Left hindlimb (tissue), 1 donor: ENCODE data around the gene MGAT5B.

ENCODE experiments used
- DNase-seq: peaks from one replicate; pipeline ENCODE4 v3.0.0-alpha.2; 2018

Gene MGAT5B

DNA sequence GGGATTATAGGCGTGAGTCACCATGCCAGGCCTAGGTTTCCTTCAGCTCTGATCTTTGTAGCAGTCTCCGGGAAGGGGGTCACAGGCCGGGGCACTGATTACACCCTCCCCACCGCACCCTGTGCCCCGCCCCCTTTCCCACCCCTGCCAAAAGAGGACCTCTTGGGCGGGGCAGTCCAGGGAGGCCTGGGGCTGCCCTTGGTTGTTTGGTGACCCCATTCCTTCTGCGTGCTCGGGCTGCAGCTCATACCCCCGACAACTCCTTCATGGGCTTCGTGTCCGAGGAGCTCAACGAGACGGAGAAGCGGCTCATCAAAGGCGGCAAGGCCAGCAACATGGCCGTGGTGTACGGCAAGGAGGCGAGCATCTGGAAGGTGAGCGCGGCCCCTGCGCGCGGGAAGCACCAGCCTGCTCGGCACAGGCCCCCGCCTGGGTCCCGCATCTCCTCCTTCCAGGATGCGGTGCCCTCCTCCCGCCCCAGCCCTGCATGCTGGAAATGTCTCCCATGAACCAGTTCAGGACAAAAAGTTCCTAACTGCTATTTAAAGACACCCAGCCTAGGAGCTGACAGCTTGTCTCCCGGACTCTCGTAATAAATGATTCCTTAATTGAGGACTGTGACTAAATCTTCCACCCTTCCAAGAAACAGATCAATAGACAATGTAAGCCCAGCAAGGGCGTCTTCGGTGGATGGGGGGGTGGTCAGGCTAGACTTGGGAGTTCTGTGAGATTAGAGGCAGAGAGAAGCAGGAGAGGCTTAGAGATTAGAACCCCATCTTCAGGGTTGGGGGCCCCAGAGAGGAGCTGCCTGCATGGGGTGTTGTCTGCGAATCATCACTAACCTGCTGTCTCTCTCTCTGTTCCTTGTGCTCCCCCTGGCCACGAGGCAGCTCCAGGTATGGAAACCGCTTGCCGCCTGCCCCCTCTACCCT, 64.5 kb downstream of the MGAT5B start:
- no peak for DNase-seq

DNA sequence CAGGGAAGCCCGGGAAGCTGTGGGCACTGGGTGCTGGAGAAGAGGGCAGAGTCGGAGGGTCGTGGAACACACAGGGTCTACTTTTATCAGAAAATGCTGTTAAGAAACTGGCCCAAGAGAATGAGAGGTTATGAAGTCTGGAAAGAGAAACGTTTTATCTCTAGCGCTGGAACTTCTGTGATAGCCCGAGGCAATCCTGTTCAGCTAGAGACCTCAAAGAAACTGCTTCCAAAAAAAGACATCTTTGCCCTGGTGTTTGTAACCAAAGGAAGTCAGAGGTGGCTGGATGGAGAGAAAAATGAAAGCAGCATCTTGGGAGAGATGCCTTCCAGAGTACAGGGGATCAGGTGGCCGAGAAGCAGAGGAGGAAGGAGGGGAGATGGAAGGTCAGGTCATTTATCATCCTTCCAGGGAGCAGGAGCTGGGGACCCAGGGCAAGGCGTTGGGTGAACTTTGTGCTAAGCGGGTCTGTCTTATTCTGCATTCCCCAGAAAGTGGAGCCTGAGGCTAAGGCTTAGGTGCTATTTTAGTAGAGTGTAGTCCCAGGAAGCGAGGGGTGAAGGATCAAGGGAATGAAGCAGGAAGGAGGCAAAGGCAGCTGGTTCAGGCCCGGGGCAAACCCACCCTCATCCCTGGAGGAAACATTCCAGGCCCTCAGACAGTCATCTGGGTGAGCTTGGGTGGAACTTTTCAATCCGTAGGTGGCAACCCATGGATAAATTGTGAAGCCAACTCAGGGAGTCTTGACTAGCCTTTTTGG, 66.5 kb downstream of the MGAT5B start:
- no peak for DNase-seq

DNA sequence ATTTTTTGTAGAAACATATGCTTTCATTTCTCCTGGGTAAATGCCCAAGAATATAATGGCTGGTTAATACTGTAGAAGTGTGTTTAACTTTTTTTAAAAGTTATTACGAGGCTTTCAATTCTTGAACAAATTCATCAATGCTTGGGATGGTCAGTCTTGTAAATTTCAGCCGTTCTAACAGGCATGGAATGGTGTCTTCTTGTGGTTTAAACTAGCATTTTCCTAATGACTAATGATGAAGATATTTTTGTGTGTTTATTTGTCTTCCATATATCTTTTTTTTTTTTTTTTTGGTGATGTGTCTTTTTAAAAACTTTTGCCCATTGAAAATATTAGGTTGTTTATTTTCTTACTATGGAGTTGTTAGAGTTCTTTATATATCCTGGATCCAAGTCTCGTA, 67.1 kb downstream of the MGAT5B start:
- DNase-seq, result no peak

DNA sequence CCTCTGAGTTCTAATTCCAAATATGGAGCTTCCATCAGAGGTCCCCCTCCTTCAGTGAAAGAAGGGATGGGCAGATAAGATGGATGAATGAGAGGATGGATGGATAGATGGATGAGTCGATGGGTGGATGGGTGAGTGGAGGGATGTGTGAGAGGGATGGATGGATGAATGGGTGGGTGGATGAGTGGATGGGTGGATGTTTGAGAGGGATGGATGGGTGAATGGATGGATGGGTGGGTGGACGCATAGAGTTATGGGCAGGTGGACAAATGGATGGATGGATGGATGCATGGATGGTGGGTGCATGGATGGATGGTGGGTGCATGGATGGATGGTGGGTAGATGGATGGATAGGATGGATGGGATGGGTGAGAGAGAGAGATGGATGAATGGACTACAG, 69.0 kb downstream of the MGAT5B start:
- DNase-seq, result no peak

DNA sequence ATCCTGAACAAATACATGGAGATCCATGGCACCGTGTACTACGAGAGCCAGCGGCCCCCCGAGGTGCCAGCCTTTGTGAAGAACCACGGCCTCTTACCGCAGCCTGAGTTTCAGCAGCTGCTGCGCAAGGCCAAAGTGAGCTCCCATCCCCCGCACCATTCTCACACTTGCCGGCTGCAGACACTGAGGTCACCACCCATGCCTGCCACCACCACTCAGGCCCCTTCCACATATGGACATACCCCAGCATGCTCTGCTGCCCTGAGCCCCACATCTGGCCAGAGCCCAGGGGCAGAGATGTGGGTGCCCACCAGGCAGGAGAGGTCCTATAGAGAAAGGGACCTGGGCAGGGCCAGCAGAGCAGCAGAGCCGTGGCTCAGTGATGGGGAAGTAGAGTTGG, 69.8 kb downstream of the MGAT5B start:
- no peak for DNase-seq

DNA sequence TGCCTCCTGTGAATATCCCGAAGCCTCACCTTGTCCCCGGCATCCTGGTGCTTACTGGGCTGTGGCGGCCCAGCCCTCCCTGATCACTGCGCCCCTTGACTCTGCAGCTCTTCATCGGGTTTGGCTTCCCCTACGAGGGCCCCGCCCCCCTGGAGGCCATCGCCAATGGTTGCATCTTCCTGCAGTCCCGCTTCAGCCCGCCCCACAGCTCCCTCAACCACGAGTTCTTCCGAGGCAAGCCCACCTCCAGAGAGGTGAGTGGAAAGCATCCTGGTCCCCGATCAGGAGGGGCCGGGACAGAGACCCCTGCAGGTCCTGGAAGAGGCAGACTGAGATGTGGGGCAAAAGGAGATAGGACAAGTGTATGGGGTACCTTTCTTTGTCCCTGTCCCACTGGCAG, 72.1 kb downstream of the MGAT5B start:
- no peak for DNase-seq

DNA sequence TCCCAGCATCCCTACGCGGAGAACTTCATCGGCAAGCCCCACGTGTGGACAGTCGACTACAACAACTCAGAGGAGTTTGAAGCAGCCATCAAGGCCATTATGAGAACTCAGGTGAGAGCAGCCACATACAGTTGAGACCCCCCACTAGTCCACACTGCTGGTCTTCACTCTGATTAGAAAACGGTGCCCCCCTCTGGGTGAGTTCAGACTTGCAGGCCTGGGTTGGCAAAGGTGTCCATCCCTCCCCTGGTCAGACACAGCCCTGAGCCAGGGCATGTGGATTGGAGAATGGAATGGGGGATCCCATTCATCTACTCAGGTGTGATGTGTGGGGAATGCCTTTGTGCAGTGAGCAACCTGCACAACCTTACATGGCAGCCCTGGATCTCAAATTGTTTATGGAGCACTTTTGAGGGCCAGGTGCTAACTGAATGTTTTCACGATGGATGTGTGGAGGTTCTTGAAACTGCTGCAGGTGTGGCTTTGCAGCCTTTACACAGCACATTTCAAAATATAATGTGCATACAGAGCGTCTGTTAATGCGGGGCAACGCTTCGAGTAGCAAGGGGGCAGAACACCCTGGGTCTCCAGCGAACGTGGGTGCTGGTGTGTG, 72.6 kb downstream of the MGAT5B start:
- DNase-seq, result no peak

DNA sequence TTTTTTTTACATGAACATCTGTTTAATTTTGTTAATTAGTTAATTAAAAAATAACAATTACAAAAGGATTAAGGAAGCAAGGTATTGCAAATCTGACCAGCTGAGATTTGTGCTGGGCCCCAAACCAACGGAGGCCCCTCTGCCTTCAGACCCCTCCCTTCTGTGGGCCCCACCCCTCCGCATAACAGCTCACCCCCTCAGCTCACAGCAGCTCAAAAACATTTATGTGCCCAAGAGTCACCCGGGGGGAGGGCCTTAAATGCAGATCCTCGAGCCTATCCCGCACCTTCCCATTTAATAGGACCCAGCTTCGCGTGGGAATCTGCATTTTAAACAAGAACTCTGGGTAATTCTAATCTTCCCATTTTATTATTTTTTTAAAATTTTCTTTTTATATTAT, 75.0 kb downstream of the MGAT5B start:
- no peak for DNase-seq

DNA sequence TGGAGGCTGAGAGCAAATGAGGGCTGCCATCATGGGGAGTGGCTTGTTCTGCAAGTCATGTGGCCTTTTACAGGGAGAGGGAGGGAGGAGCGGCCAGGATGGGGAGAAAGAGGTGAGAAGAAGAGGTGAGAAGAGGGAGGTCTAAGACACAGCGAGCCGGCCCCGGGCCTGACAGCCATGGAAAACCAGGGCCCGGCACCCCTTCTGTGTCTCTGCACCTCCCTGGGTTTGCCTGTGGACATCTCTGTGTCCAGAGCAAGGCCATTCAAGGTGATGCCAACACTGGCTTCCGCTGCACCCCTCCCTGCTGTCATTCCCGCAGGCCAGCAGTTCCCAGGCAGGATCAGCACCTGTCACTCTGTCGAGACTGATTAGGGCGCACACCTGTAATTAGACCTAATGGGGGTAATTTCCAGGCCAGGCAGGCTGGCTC, 75.6 kb downstream of the MGAT5B start:
- DNase-seq, result no peak

DNA sequence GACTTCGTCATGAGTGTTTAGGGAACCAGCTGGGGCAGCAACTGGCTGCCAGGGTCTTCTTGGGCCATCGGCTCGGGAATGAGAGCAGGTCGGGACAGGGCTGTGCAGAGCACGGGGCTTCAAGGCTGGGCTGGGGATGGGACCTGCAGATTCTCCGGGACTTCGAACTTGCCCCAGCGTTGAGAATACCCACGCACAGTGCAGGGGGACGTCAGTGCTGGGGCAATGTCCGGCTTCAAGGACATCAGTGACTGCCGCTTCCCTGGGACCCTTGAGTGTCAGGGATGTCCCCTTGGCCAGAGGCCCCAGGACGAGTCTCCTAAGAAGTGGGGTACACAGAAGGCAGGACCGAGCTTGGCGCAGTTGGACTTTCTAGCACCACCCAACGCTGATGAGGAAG, 76.3 kb downstream of the MGAT5B start:
- no peak for DNase-seq

DNA sequence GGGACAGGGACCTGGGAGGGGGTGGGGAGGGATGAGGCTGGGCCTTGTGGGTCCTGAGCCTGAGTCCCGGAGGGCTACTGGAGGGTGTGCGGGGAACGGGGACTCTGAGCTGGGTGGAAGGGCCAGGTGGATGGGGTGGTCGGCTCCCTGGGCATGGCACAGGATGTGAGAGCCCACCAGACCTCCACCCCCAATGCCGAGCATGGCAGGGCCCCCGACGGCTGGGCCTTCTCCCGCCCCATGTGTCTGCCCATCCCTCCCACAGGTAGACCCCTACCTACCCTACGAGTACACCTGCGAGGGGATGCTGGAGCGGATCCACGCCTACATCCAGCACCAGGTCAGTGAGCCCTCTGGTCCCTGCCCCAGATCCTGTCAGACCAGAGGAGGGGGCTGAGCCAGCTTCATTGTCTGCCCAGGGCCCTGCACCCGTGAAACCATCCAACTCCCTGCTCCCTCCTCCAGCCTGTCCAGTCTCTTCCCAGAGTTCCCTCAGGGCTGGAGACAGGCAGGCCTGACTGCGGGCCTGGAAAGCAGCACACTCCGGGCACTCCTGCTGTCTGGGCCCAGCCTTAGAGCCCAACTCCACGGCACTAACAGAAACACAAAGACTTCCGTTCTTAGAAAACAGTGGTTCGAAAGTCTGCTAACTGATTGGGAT, 78.0 kb downstream of the MGAT5B start:
- DNase-seq, result no peak

DNA sequence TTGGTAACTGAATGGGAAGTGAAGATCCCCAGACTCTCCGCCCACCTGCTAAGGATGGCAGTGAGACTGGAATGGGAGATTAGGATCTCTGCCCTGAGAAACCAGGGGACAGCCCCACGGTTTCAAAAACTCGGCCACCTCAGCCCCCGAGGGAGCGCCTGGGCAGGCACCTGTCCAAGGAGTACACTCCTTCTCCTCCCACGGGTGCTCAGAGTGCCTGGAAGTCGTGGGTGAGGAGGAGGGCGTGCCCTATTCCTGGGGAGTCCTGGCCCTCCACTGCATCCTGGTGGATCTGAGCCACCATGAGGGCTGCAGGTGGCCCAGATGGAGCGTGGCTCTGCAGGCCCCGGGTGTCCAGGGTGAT, 78.5 kb downstream of the MGAT5B start:
- DNase-seq, result no peak

DNA sequence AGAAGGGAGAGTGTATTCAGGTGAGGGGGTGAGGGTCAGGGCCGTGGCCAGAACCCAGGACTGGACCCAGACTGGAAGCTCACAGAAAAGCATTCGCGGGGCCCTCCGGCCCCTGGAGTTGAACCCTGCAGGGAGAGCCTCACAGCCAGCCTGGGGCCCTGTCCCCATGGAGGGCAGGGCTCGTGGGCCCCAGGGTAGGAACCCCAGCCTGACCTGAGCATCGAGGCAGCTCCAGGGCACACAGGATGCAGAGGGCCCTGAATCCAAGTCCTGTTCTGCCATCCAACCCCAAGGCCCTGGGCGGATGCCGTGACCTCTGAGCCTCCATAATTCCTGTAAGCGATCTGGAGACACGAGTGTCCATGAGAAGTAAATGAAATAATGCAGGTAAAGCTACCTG, 79.1 kb downstream of the MGAT5B start:
- DNase-seq, result no peak

DNA sequence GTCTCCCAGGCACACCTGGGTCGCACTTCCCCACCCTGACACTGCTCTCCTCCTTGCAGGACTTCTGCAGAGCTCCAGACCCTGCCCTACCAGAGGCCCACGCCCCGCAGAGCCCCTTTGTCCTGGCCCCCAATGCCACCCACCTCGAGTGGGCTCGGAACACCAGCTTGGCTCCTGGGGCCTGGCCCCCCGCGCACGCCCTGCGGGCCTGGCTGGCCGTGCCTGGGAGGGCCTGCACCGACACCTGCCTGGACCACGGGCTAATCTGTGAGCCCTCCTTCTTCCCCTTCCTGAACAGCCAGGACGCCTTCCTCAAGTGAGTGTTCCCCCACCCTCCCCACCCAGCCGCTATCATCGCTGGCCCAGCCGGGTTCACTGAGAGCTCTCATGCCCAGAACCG, 79.6 kb downstream of the MGAT5B start:
- no peak for DNase-seq

DNA sequence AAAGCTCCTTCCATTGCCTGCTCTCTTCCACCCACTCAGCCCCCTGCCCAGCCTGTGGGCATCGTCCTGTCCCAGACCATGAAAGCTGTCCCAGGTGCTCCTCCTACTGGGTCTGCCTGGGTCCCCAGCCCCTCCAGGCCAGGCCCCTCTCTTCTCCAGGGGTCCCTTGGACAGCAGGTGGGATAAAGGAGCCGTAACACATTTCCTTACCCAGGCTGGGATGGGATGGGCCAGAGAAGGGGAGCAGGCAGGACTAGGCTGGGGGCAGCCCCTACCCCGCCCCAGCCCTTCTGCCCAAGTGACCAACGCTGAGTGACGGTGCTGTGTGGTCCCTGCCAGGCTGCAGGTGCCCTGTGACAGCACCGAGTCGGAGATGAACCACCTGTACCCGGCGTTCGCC, 80.1 kb downstream of the MGAT5B start:
- DNase-seq, result no peak

DNA sequence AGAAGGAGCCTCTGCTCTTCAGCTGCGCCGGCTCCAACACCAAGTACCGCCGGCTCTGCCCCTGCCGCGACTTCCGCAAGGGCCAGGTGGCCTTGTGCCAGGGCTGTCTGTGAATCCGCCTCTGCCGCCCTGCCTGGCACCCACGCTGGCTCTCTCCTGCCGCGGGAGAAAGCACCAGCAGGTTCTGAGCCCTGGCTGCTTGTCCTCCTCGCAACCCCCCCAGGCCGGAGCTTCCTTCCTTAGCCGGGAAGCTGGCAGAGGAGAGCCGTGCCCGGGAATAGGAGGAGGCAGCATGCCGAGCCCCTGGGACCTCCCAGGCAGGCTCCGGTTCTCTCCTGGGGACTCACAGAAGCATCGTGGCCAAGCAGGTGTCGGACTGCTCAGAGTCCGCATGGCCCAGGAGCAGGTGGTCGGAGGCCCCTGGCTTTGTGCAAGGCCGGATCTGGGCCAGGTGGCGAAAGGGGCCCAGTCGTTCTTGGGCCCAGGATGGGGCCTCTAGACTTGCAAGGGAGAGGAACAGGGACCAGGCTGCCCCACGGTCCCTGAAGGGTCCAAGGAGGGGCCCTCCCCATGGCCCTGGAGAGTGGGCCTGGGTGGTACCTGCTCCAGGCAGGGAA, 80.6 kb downstream of the MGAT5B start:
- no peak for DNase-seq

DNA sequence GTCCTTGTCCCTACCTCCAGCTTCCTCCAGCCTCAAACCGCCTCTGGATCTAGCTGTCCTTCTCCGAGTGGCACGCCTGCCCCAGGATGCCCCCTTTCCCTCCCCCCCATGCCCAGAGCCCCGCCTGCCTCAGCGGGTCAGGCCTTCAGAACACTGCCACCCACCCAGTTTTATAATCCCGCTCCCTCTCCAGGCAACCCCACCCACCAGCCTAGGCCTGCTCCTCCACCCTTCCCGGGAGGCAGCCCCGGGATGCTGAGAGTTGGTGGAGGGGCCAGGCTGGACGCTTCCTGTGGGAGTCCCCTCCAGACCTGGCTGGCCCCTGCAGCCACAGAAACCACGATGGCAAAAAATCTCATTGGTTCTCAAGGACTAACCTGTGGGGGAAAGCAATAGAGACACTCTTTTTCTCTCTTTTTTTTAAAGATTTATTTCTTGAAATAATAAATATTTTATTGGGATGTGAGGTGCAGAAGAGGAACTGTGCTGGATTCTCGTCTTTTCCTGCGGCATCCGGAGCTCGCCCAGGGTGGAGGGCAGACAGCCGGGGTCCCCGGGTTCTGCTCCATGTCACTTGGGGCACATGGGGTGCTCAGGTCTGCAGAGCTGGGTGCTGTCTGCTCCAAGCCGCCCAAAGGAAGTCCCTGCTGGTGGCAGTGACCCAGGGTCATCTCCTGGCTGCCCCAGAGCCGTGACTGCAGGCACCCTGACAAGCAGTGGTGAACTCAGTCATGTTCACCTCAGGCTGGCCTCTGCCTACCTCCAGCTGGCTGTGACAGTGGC, 81.9 kb downstream of the MGAT5B start:
- no peak for DNase-seq

DNA sequence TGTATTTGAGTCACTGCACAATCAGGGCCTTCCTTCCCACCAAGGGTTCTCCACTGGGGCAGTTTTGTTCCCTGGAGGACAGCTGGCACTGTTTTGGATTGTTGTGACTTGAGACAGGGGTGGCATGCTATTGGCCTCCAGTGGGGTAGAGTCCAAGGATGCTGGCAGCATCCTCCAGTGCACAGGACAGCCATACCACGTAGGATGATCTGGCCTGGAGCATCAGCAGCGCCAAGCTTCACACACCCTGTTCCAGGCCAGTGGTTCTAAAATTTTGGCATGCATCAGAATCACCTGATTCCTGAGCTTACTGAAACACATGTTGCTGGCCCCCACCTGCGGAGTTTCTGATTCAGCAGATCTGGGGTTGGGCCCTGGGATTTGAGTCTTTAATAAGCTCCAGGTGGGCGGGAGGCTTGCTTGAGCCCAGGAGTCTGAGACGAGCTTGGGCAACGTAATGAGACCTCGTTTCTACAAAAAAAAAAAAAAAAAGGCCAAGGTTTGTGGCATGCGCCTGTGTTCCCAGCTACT, 83.2 kb downstream of the MGAT5B start:
- DNase-seq, result no peak

DNA sequence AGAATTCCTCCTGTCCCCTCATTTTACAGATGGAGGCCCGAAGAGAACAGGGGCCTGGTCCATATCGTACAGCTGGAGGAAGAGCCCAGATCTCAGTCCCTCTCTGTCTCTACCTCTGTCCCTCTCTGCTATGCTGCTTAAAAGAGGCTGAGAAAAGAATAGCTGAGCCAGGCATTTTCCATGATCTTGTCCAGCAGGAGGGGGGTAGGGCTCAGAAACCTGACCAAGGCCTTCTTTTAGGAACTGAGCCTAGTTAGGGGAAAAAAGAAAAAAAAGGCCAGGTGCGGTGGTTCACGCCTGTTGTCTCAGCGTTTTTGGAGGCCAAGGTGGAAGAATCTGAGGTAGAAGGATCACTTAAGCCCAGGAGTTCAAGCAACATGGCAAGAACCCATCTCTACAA, 84.2 kb downstream of the MGAT5B start:
- no peak for DNase-seq

DNA sequence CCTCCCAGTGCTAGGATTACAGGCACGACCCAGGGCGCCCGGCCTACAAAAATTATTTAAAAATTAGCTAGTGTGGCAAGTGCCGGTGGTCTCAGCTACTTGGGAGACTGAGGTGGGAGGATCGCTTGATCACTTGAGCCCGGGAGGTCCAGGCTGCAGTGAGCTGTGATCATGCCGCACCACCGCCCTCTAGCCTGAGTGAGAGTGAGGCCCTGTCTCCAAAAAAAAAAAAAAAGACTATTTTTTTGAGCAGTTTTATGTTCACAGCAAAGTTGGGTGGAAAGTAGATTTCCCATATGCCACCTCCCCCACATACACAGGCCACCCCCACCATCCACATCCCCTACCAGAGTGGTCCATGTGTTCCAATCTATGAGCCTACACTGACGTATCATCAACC, 84.9 kb downstream of the MGAT5B start:
- no peak for DNase-seq

DNA sequence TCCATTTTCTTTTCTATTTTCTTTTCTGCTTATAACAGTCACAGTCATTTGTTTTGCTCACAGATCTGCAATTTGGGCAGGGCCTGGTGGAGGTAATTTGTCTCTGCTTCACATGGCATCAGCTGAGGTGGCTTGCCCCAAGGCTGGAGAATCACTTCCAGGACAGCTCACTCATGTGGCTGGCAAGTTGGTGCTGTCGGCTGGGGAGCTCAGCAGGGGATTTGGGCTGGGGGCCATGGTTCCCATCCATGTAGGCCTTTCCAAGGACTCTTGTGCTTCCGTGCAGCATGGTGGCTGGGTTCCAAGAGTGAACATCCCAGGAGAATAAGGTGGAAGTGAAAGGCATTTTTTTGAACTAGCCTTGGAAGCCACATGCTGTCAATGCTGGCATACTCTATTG, 85.7 kb downstream of the MGAT5B start:
- no peak for DNase-seq

DNA sequence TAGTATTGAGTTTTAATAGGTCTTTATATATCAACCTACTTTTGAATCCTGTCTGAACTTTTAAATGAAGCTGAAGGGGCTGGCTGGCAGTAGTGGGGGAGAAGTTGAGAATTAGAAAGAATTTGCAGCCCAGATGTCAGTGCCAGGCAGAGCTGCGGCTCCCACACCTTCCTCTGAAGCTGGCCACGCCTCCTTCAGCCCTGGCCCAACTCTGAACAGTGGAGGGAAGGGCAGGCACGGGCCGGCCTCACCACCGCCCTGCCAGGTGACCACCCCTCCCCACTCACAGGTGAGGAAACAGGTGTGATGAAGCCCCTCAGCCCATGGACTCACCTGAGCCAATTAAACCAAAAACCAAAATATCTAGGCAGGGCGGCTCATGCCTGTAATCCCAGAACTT, 87.0 kb downstream of the MGAT5B start:
- no peak for DNase-seq
